GM12872 (cell line): Measurements from ENCODE around the gene PNPLA5.

Experiments used
- TF ChIP-seq, protein P1 (sequence below): IDR thresholded peaks from 3 replicates; pipeline ENCODE4 v1.5.1; 2011; ENCODE audit warnings: low read depth, mild to moderate bottlenecking, low read length, moderate library complexity; ENCODE audit not compliant: insufficient read depth

The PNPLA5 gene

DNA sequence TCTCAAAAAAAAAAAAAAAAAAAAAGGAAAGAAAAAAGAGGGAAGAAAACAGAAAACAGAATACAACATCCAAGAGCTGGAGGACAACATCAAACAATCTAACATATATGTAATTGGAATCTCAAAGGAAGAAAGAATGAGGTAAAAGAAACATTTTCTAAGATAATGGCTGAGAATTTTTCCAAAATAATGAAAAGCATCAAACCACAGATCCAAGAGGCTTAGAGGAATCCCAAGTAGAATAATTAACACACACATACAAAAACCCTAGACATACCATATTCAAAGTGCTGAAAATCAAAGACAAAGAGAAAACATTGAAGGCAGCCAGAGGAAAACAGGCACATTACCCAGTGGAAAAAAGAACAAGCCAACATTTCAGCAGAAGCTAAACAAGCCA is 34.4 kb downstream of the PNPLA5 start:
- TF ChIP-seq, protein P1, sequence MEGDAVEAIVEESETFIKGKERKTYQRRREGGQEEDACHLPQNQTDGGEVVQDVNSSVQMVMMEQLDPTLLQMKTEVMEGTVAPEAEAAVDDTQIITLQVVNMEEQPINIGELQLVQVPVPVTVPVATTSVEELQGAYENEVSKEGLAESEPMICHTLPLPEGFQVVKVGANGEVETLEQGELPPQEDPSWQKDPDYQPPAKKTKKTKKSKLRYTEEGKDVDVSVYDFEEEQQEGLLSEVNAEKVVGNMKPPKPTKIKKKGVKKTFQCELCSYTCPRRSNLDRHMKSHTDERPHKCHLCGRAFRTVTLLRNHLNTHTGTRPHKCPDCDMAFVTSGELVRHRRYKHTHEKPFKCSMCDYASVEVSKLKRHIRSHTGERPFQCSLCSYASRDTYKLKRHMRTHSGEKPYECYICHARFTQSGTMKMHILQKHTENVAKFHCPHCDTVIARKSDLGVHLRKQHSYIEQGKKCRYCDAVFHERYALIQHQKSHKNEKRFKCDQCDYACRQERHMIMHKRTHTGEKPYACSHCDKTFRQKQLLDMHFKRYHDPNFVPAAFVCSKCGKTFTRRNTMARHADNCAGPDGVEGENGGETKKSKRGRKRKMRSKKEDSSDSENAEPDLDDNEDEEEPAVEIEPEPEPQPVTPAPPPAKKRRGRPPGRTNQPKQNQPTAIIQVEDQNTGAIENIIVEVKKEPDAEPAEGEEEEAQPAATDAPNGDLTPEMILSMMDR = no peak

DNA sequence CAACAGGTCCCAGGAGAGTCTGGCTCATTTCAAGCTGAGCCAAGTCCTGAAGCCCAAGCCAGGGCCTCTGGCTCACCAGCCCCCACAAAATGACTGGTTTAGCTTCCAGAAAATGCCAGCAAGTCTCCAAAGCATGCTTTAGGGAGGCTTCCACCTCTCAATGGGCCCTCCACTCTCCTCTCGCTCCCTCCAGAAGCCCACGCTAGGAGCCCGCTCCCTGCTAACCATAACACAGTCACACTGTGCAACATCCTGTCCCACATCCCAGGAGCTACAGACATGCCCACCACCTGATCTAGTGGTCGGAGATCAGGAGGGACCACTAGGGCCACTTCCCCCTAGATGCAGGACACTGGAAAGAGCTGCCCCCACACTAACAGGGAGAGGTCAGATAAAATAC is 36.4 kb downstream of the PNPLA5 start:
- TF ChIP-seq, protein P1 = no peak

DNA sequence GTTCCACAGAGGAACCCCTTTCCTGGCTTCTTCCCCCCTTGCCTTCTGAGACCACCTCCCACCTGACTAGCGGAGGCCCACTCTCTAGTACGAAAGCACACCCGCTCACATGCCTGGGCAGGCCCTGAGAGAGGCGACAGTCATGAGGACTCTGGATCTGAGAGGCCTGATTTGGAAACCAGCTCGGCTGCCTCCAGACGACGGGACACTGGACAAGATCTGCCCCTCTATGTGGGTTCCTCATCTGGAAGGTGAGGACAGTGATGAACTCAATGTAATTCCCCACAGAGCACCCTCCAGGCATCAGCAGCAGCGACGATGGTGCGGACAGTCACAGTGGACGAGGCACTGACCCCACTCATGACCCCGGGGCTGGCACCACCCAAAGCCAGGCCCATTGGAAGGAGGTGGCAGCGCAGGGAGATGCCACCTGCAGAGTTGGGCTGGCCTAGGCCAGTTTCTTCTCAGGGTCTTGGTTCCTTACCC is 37.0 kb downstream of the PNPLA5 start:
- TF ChIP-seq, protein P1 = no peak

DNA sequence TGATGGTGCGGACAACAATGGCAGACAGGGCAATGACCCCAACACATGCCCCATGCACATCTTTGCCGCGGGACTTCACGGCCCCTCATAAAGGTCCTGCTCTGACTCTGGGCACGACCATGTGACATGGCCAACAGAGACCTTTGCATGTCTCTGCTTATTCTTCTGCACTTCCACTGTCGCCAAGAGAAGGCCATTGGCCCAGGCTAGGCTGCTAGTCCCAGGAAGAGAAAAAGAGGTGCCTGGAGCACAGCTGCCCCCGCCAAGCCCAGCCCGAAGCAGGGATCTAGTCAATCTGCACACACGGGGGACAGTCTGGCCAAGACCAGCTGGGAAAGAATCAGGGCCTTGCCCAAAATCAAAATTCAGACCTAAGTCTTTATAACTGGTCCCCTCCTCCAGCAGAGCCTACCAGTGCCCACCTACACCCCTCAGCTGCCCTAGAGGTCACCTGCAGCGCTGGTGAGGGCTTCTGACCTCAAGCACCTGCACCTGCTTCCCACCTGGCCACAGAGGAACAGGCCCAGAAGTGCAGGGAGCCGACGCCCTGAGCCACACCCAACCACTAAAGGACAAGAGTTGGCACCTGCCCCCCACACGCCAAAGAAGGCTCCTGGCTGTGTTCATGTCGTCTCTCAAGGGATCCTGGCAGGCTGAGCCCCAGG is 37.6 kb downstream of the PNPLA5 start:
- TF ChIP-seq, protein P1 = no peak

DNA sequence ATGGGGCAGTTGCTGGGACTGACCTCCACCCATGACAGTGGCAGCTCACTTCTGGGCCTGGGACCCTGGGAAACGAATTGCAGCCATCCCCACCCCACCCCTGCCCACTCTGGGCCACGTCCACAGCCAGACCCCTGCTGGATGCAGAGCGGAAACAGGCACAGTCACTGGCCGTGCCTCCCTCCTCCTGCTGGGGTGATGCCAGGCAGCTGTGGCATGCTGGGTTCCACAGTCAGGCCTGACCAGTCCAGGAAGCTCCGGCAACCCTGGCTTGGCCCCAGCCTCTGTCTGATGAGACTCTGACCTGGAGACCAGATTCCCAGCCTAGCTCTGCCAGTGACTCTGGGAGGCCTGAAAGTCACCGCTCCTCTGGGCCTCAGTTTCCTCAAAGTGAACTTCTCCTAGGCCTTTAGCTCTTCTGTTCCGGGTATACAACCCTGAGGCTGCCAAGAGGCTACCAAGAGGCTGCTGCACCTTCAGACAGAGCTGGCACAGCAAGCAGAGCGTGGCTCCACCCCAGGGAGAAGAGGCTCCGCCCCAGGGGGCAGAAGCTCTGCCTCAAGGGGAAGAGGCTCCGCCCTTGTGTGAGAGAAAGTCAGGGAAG is 38.4 kb downstream of the PNPLA5 start:
- TF ChIP-seq, protein P1 = no peak

DNA sequence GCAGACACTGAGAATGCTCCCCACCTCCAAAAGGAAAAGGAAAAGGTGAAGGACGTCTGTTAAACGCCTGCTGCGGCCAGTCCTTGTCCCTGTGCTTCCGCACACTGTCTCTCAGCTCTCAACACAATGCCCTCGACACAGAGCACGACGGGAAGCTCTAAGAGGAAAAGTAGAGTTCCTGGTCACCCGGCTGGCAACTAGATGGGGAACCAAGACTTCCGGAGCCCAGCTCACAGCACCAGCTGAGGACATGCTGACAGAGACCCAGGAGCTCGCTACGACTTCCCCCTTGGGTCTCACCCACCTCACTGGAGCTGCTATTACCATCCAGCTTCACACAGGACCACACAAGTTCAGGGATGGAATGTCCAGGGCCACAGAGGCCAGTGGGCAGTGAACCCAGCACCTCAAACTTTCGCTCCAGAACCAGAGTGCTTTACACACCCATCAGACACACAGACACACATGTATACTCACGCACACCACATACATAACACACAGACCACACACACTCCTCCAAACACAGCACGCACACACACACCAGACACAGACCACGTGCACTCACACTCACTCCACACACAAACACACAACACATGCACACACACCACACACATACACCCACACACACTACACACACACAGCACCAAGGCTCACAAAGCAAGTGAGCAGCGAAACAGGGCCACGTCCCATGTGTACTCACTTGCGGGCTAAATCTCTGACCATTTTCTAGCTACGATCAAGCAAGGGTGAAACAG is 39.1 kb downstream of the PNPLA5 start:
- TF ChIP-seq, protein P1 = no peak

DNA sequence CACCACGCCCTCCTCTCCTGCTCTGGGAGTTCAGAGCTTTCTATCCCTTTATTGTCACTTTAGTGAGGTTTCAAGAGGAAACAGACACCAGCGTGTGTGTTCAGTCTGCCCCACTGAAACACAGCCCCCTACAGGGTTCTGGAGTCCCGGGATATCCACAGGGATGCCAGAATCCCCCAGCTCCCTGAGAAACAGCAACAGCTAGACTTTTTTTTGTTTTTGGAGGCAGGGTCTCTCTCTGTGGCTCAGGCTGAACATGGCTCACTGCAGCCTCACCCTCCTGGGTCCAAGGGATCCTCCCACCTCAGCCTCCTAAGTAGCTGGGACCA is 39.9 kb downstream of the PNPLA5 start:
- TF ChIP-seq, protein P1 = no peak
